Activated T-cell treated with anti-CD3 and anti-CD28 coated beads, Interleukin-2, amount 50 U/mL, for 4 hours (primary cell): ENCODE measurements around the gene ATP7B. TPM values are rescaled to one million over a fixed set of nuclear protein-coding genes. Genes with fewer than 3 reads are reported as not detected.

Source experiments
- ATAC-seq, 2 donors: fragments of 200-7000 bp; cut with Tn5 transposase; one replicate each; pipeline ENCODE4 v1.10.0; 2021
- DNase-seq: peaks from one replicate; pipeline ENCODE4 v3.0.0-alpha.2; 2020
- H3K27me3 Mint-ChIP-seq: one replicate; pipeline ENCODE4 v1.8.0; 2021; ENCODE audit warnings: low read depth, mixed read lengths
- H3K36me3 Mint-ChIP-seq: one replicate; pipeline ENCODE4 v1.8.0; 2022; ENCODE audit warnings: mixed read lengths; ENCODE audit not compliant: insufficient read depth
- H3K4me1 Mint-ChIP-seq: one replicate; pipeline ENCODE4 v1.8.0; 2021; ENCODE audit warnings: low read depth, mixed read lengths
- H3K4me3 Mint-ChIP-seq: one replicate; pipeline ENCODE4 v1.8.0; 2021; ENCODE audit warnings: mild to moderate bottlenecking, moderate library complexity, mixed read lengths
- H3K9me3 Mint-ChIP-seq: one replicate; pipeline ENCODE4 v1.8.0; 2021; ENCODE audit warnings: mixed read lengths
- total RNA-seq, 3 donors: library from RNA; stranded (reverse); gene quantifications; one replicate each; pipeline ENCODE4 v1.2.1, GENCODE V29; 2021

Gene ATP7B
- total RNA-seq, 3 donors from 2014 or later, result 0.54 to 0.83 (median 0.61) TPM

- Mint-ChIP-seq H3K9me3 (peaks cover under 1% of the 10 kb centered on the region), H3K4me1 (no peaks in the 10 kb centered on the region), H3K4me3 (no peak overlapping the region), H3K36me3 (no peaks in the 10 kb centered on the region), H3K27me3 (no peaks in the 10 kb centered on the region)
- ATAC-seq (no peak), DNase-seq (no peak)
These were observed 32.3 kb downstream of the ATP7B start for GRCh38 chr13:51978796-51979556.

GRCh38 chr13:51977625-51978024, 33.6 kb downstream of the ATP7B start:
- no peak overlapping the region for H3K4me3 Mint-ChIP-seq
- no peak for DNase-seq
- H3K4me1 Mint-ChIP-seq, result no peaks in the 10 kb centered on the region
- H3K27me3 Mint-ChIP-seq, result no peaks in the 10 kb centered on the region
- H3K9me3 Mint-ChIP-seq, result no peaks in the 10 kb centered on the region
- H3K36me3 Mint-ChIP-seq, result no peaks in the 10 kb centered on the region
- ATAC-seq, result no peak

GRCh38 chr13:51976890-51977289, 34.4 kb downstream of the ATP7B start:
- Mint-ChIP-seq H3K27me3 (no peaks in the 10 kb centered on the region), H3K9me3 (no peaks in the 10 kb centered on the region), H3K36me3 (no peaks in the 10 kb centered on the region), H3K4me1 (peaks cover 3% of the 10 kb centered on the region), H3K4me3 (no peak overlapping the region)
- ATAC-seq (no peak), DNase-seq (no peak)

GRCh38 chr13:51976423-51976822, 34.8 kb downstream of the ATP7B start:
- Mint-ChIP-seq H3K9me3 (no peaks in the 10 kb centered on the region), H3K4me1 (peaks cover 3% of the 10 kb centered on the region), H3K27me3 (no peaks in the 10 kb centered on the region), H3K4me3 (no peak overlapping the region), H3K36me3 (no peaks in the 10 kb centered on the region)
- DNase-seq (no peak), ATAC-seq (no peak)

GRCh38 chr13:51974482-51974881, 36.8 kb downstream of the ATP7B start:
- no peak overlapping the region for H3K4me3 Mint-ChIP-seq
- no peak for DNase-seq
- no peaks in the 10 kb centered on the region for H3K9me3 Mint-ChIP-seq
- no peaks in the 10 kb centered on the region for H3K36me3 Mint-ChIP-seq
- H3K27me3 Mint-ChIP-seq, result no peaks in the 10 kb centered on the region
- no peak for ATAC-seq
- peaks cover 18% of the 10 kb centered on the region for H3K4me1 Mint-ChIP-seq

GRCh38 chr13:51971520-51972426, 39.5 kb downstream of the ATP7B start:
- peaks cover 34% of the 10 kb centered on the region for H3K4me1 Mint-ChIP-seq
- no peaks in the 10 kb centered on the region for H3K9me3 Mint-ChIP-seq
- ATAC-seq (no peak), DNase-seq (no peak)
- no peaks in the 10 kb centered on the region for H3K27me3 Mint-ChIP-seq
- H3K36me3 Mint-ChIP-seq, result no peaks in the 10 kb centered on the region
- no peak overlapping the region for H3K4me3 Mint-ChIP-seq

- DNase-seq, result no peak
- no peak for ATAC-seq
- Mint-ChIP-seq H3K4me3 (no peak overlapping the region), H3K9me3 (no peaks in the 10 kb centered on the region), H3K36me3 (no peaks in the 10 kb centered on the region), H3K27me3 (no peaks in the 10 kb centered on the region), H3K4me1 (peaks cover 41% of the 10 kb centered on the region)
These were observed 40.9 kb downstream of the ATP7B start for GRCh38 chr13:51970349-51970748.

GRCh38 chr13:51967482-51968446, 43.5 kb downstream of the ATP7B start:
- Mint-ChIP-seq H3K36me3 (no peaks in the 10 kb centered on the region), H3K27me3 (no peaks in the 10 kb centered on the region), H3K9me3 (no peaks in the 10 kb centered on the region), H3K4me3 (no peak overlapping the region), H3K4me1 (peaks cover 41% of the 10 kb centered on the region)
- DNase-seq (no peak), ATAC-seq (no peak)

- DNase-seq (no peak), ATAC-seq (no peak)
- Mint-ChIP-seq H3K4me3 (no peak overlapping the region), H3K9me3 (no peaks in the 10 kb centered on the region), H3K36me3 (no peaks in the 10 kb centered on the region), H3K27me3 (no peaks in the 10 kb centered on the region), H3K4me1 (peaks cover 38% of the 10 kb centered on the region)
These were observed 45.1 kb downstream of the ATP7B start for GRCh38 chr13:51966186-51966585.

GRCh38 chr13:51961493-51962403, 49.5 kb downstream of the ATP7B start:
- Mint-ChIP-seq H3K36me3 (no peaks in the 10 kb centered on the region), H3K4me1 (peaks cover 14% of the 10 kb centered on the region), H3K4me3 (no peak overlapping the region), H3K27me3 (no peaks in the 10 kb centered on the region), H3K9me3 (no peaks in the 10 kb centered on the region)
- ATAC-seq (no peak), DNase-seq (no peak)

- peaks cover 16% of the 10 kb centered on the region for H3K4me1 Mint-ChIP-seq
- DNase-seq (no peak), ATAC-seq (no peak)
- H3K27me3 Mint-ChIP-seq, result no peaks in the 10 kb centered on the region
- no peaks in the 10 kb centered on the region for H3K9me3 Mint-ChIP-seq
- H3K36me3 Mint-ChIP-seq, result no peaks in the 10 kb centered on the region
- H3K4me3 Mint-ChIP-seq, result no peak overlapping the region
These were observed 50.5 kb downstream of the ATP7B start for GRCh38 chr13:51960766-51961165.

GRCh38 chr13:51959773-51960172, 51.5 kb downstream of the ATP7B start:
- H3K36me3 Mint-ChIP-seq, result no peaks in the 10 kb centered on the region
- DNase-seq (no peak), ATAC-seq (no peak)
- H3K27me3 Mint-ChIP-seq, result no peaks in the 10 kb centered on the region
- H3K4me3 Mint-ChIP-seq, result no peak overlapping the region
- no peaks in the 10 kb centered on the region for H3K9me3 Mint-ChIP-seq
- peaks cover 14% of the 10 kb centered on the region for H3K4me1 Mint-ChIP-seq

GRCh38 chr13:51958217-51958547, 53.1 kb downstream of the ATP7B start:
- H3K9me3 Mint-ChIP-seq, result no peaks in the 10 kb centered on the region
- H3K4me3 Mint-ChIP-seq, result no peak overlapping the region
- ATAC-seq (no peak), DNase-seq (no peak)
- H3K36me3 Mint-ChIP-seq, result no peaks in the 10 kb centered on the region
- peaks cover 24% of the 10 kb centered on the region for H3K4me1 Mint-ChIP-seq
- H3K27me3 Mint-ChIP-seq, result no peaks in the 10 kb centered on the region
